H9 (cell line): ENCODE results near the gene CORO1C. TPM values are rescaled to one million over a fixed set of nuclear protein-coding genes. Genes with fewer than 3 reads are reported as not detected.

Experiments used
- DNase-seq: peaks from one replicate; pipeline ENCODE4 v3.0.0-alpha.2; 2017
- H2AFZ ChIP-seq: one replicate; pipeline ENCODE4 v1.6.1; 2013; ENCODE audit warnings: mild to moderate bottlenecking, low read length, control low read depth, moderate library complexity
- H2AK5ac ChIP-seq: 2 replicates; pipeline ENCODE4 v1.6.1; 2013; ENCODE audit warnings: low read length, control low read depth, mixed read lengths; ENCODE audit not compliant: insufficient read length
- H2BK120ac ChIP-seq: one replicate; pipeline ENCODE4 v1.6.1; 2013; ENCODE audit warnings: low read depth, mild to moderate bottlenecking, low read length, control low read depth, inconsistent platforms; ENCODE audit not compliant: poor library complexity, severe bottlenecking
- H2BK12ac ChIP-seq: 2 replicates; pipeline ENCODE4 v1.6.1; 2013; ENCODE audit warnings: low read length, control low read depth, mixed read lengths, low read depth; ENCODE audit not compliant: insufficient read length
- H2BK15ac ChIP-seq: 2 replicates; pipeline ENCODE4 v1.6.1; 2013; ENCODE audit warnings: low read depth, low read length, control low read depth
- H2BK20ac ChIP-seq: one replicate; pipeline ENCODE4 v1.6.1; 2013; ENCODE audit warnings: low read depth, mild to moderate bottlenecking, low read length, control low read depth, inconsistent platforms; ENCODE audit not compliant: poor library complexity, severe bottlenecking
- H2BK5ac ChIP-seq: 2 replicates; pipeline ENCODE4 v1.6.1; 2013; ENCODE audit warnings: low read length, control low read depth, mixed read lengths; ENCODE audit not compliant: insufficient read length
- H3K14ac ChIP-seq: 2 replicates; pipeline ENCODE4 v1.6.1; 2013; ENCODE audit warnings: low read length, control low read depth; ENCODE audit not compliant: insufficient read depth
- H3K18ac ChIP-seq: 2 replicates; pipeline ENCODE4 v1.6.1; 2013; ENCODE audit warnings: low read depth, mild to moderate bottlenecking, mixed read lengths, low read length, control low read depth; ENCODE audit not compliant: insufficient read length
- H3K23ac ChIP-seq: 2 replicates; pipeline ENCODE4 v1.6.1; 2013; ENCODE audit warnings: low read length, control low read depth, mixed read lengths, low read depth; ENCODE audit not compliant: insufficient read length
- H3K23me2 ChIP-seq: 2 replicates; pipeline ENCODE4 v1.6.1; 2013; ENCODE audit warnings: low read depth, mild to moderate bottlenecking, mixed read lengths, low read length, control low read depth; ENCODE audit not compliant: insufficient read length, poor library complexity, severe bottlenecking
- H3K27ac ChIP-seq: 2 replicates; pipeline ENCODE4 v1.5.1; 2013; ENCODE audit warnings: low read length, control low read depth, mixed read lengths, low read depth; ENCODE audit not compliant: insufficient read length
- H3K27me3 ChIP-seq: 2 replicates; pipeline ENCODE4 v1.6.1; 2013; ENCODE audit warnings: low read length, control low read depth, inconsistent platforms; ENCODE audit not compliant: insufficient read depth
- H3K4ac ChIP-seq: 2 replicates; pipeline ENCODE4 v1.6.1; 2013; ENCODE audit warnings: low read depth, mild to moderate bottlenecking, control low read depth, inconsistent platforms, low read length, moderate library complexity
- H3K4me1 ChIP-seq: 2 replicates; pipeline ENCODE4 v1.6.1; 2013; ENCODE audit warnings: low read length, control low read depth, inconsistent platforms; ENCODE audit not compliant: insufficient read depth
- H3K4me2 ChIP-seq: 2 replicates; pipeline ENCODE4 v1.6.1; 2013; ENCODE audit warnings: low read length, control low read depth, mixed read lengths; ENCODE audit not compliant: insufficient read length, insufficient read depth
- H3K56ac ChIP-seq: 2 replicates; pipeline ENCODE4 v1.6.1; 2013; ENCODE audit warnings: low read depth, mild to moderate bottlenecking, mixed read lengths, low read length, control low read depth; ENCODE audit not compliant: insufficient read length
- H3K79me1 ChIP-seq: 2 replicates; pipeline ENCODE4 v1.6.1; 2013; ENCODE audit warnings: low read depth, mild to moderate bottlenecking, moderate library complexity, low read length, control low read depth, inconsistent platforms; ENCODE audit not compliant: insufficient read depth, poor library complexity, severe bottlenecking
- H3K79me2 ChIP-seq: 2 replicates; pipeline ENCODE4 v1.6.1; 2013; ENCODE audit warnings: low read length, control low read depth, inconsistent platforms; ENCODE audit not compliant: insufficient read depth
- H3K9ac ChIP-seq: 2 replicates; pipeline ENCODE4 v1.6.1; 2013; ENCODE audit warnings: low read length, control low read depth, mixed read lengths; ENCODE audit not compliant: insufficient read length; ENCODE audit errors: extremely low read depth
- H3K9me3 ChIP-seq: one replicate; pipeline ENCODE4 v1.6.1; 2013; ENCODE audit warnings: low read depth, low read length, inconsistent platforms; ENCODE audit not compliant: control insufficient read depth
- H3T11ph ChIP-seq: one replicate; pipeline ENCODE4 v1.6.1; 2013; ENCODE audit warnings: mild to moderate bottlenecking, low read length, control low read depth, inconsistent platforms
- H4K20me1 ChIP-seq: one replicate; pipeline ENCODE4 v1.6.1; 2013; ENCODE audit not compliant: control insufficient read depth, insufficient read length, insufficient read depth
- H4K5ac ChIP-seq: 2 replicates; pipeline ENCODE4 v1.6.1; 2013; ENCODE audit warnings: low read depth, mild to moderate bottlenecking, mixed read lengths, low read length, control low read depth; ENCODE audit not compliant: insufficient read length
- H4K8ac ChIP-seq: replicated peaks from 2 replicates; pipeline ENCODE4 v1.6.1; 2013; ENCODE audit warnings: low read length, control low read depth, mixed read lengths, low read depth; ENCODE audit not compliant: insufficient read length
- H4K91ac ChIP-seq: 2 replicates; pipeline ENCODE4 v1.6.1; 2013; ENCODE audit warnings: low read depth, mild to moderate bottlenecking, moderate library complexity, mixed read lengths, low read length, control low read depth; ENCODE audit not compliant: insufficient read length
- H3K27ac Mint-ChIP-seq, 3 experiments: 2 replicates in 2 of 3; 3 replicates in 1 of 3; pipeline ENCODE4 v1.8.0; 2020 to 2021; ENCODE audit warnings: mixed read lengths in 3 of 3, mild to moderate bottlenecking in 1 of 3, moderate library complexity in 1 of 3
- H3K27me3 Mint-ChIP-seq: 2 replicates; pipeline ENCODE4 v1.8.0; 2021; ENCODE audit warnings: low read depth, mild to moderate bottlenecking, moderate library complexity, mixed read lengths
- H3K36me3 Mint-ChIP-seq, 3 experiments: 2 replicates in 2 of 3; 3 replicates in 1 of 3; pipeline ENCODE4 v1.8.0; 2020 to 2021; ENCODE audit warnings: low read depth in 3 of 3, mixed read lengths in 3 of 3; ENCODE audit not compliant: insufficient read depth in 1 of 3
- H3K4me1 Mint-ChIP-seq, 2 experiments: 2 replicates each; pipeline ENCODE4 v1.8.0; 2020; ENCODE audit warnings: mixed read lengths in 2 of 2
- H3K4me3 Mint-ChIP-seq, 2 experiments: 2 replicates in 1 of 2; 3 replicates in 1 of 2; pipeline ENCODE4 v1.8.0; 2020 to 2021; ENCODE audit warnings: mild to moderate bottlenecking in 2 of 2, mixed read lengths in 2 of 2, moderate library complexity in 1 of 2
- H3K9me3 Mint-ChIP-seq, 2 experiments: 2 replicates in 1 of 2; 3 replicates in 1 of 2; pipeline ENCODE4 v1.8.0; 2020; ENCODE audit warnings: mild to moderate bottlenecking in 2 of 2, mixed read lengths in 2 of 2, moderate library complexity in 1 of 2
- WGBS: extraction: QIAGEN DNeasy Blood & Tissue Kit; methylation state at CpG from one replicate; pipeline ENCODE4 v1.1.7; 2013; ENCODE audit warnings: missing lambda C conversion rate, low lambda C conversion rate, mixed read lengths; ENCODE audit not compliant: insufficient read length; ENCODE audit errors: extremely low coverage; 5-methylcytosine and 5-hydroxymethylcytosine counted together
- total RNA-seq: library from RNA; stranded (reverse); gene quantifications from 2 replicates; pipeline ENCODE4 v1.2.1, GENCODE V29; 2021
- TF ChIP-seq, protein P1 (sequence below): fragments of 200-600 bp; sonication (generic); conservative IDR thresholded peaks from 3 replicates; pipeline ENCODE4 v1.8.0; 2021; ENCODE audit warnings: antibody characterized with exemption, mild to moderate bottlenecking

CORO1C gene
- total RNA-seq, 1 experiment from 2014 or later: 154 TPM

DNA sequence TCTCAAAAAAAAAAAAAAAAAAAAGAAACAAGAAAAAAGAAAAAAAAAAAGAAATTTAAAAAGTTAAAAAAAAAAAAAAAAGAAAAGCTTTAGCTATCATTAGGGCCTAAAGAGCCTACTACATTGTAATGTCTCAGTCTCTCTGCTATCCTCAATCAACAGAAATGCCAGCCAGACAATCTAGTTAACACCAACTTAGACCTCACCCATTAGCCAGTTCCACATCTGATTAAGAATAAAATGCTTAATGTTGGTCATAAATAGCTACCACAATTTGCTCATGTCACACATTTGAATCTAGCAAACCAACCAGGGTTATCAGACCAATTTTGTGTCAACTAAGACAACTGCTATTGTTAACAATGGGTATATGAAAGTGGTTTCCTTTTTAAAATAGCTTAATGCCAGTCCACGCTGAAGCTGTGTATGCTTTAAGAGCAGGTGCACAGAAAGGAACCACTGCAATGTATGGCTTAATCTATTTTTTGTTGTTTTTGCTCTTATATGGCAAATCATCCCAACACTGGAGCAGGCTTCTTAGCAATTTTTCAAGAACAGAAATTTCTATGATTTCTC lies 52.1 kb downstream of the CORO1C start:
- Histone ChIP-seq H3T11ph (no peak overlapping the region), H3K79me1 (peaks cover 6% of the 10 kb centered on the region), H3K79me2 (no peaks in the 10 kb centered on the region), H2BK120ac (no peak overlapping the region), H3K4ac (no peak overlapping the region), H3K23me2 (no peaks in the 10 kb centered on the region), H4K5ac (no peak overlapping the region), H4K8ac (no peak overlapping the region), H3K23ac (no peak overlapping the region), H3K56ac (no peak overlapping the region), H3K4me2 (no peak overlapping the region), H3K27me3 (no peaks in the 10 kb centered on the region), H3K9ac (no peak overlapping the region), H2AFZ (no peak overlapping the region), H2BK12ac (no peak overlapping the region), H3K18ac (no peak overlapping the region), H3K4me1 (peaks cover 2% of the 10 kb centered on the region; the same call in 1 of the 2 replicates), H4K20me1 (no peaks in the 10 kb centered on the region), H3K9me3 (no peaks in the 10 kb centered on the region), H2BK5ac (no peak overlapping the region), H2BK20ac (no peak overlapping the region), H3K14ac (no peak overlapping the region), H3K27ac (no peak overlapping the region), H4K91ac (no peak overlapping the region), H2BK15ac (no peak overlapping the region), H2AK5ac (no peak overlapping the region)
- Mint-ChIP-seq H3K4me1 (peaks cover 7% of the 10 kb centered on the region in 2 experiments), H3K9me3 (no peaks in the 10 kb centered on the region), H3K27ac (no peak overlapping the region), H3K4me3 (no peak overlapping the region), H3K27me3 (no peaks in the 10 kb centered on the region), H3K36me3 (peaks cover 3 to 22% (median 4%) of the 10 kb centered on the region in 3 experiments; a peak in 6 of 7 replicates)
- no peak for DNase-seq
- no CpG with 5 or more reads among the region's 1 CpG for WGBS
- TF ChIP-seq, protein P1, sequence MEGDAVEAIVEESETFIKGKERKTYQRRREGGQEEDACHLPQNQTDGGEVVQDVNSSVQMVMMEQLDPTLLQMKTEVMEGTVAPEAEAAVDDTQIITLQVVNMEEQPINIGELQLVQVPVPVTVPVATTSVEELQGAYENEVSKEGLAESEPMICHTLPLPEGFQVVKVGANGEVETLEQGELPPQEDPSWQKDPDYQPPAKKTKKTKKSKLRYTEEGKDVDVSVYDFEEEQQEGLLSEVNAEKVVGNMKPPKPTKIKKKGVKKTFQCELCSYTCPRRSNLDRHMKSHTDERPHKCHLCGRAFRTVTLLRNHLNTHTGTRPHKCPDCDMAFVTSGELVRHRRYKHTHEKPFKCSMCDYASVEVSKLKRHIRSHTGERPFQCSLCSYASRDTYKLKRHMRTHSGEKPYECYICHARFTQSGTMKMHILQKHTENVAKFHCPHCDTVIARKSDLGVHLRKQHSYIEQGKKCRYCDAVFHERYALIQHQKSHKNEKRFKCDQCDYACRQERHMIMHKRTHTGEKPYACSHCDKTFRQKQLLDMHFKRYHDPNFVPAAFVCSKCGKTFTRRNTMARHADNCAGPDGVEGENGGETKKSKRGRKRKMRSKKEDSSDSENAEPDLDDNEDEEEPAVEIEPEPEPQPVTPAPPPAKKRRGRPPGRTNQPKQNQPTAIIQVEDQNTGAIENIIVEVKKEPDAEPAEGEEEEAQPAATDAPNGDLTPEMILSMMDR: no peak
